ENCODE data around the gene RNF181.
A peak's percentile ranks its signal among the peaks of the same experiment; 100 is the strongest.

RNF181 gene

GRCh38 chr2:85599468-85600234, 4.1 kb downstream of the RNF181 start:
- WGBS: 90% methylated on average over 17 of the region's 17 CpGs
- Histone ChIP-seq H3K14ac (ENCODE audit: low read length in 2 of 2) (no peak overlapping the region), H3K27me3 (ENCODE audit: control insufficient read depth in 1 of 2, insufficient read depth in 1 of 2, low read length in 2 of 2) (no peaks in the 10 kb centered on the region), H3K4ac (ENCODE audit: low read depth in 1 of 2, low read length in 2 of 2) (no peak overlapping the region), H4K8ac (ENCODE audit: low read length) (no peak overlapping the region), H3K4me3 (ENCODE audit: insufficient read depth in 1 of 2, low read depth in 1 of 2, low read length in 2 of 2) (no peak overlapping the region), H3K4me1 (ENCODE audit: control insufficient read depth, insufficient read depth, low read depth, low read length) (peaks cover 34% of the 10 kb centered on the region), H3K9me3 (ENCODE audit: control insufficient read depth, low read length) (no peaks in the 10 kb centered on the region), H3K79me1 (replicated peaks; ENCODE audit: low read length, poor library complexity, severe bottlenecking) (peaks cover 37% of the 10 kb centered on the region), H3K36me3 (ENCODE audit: control insufficient read depth in 1 of 2, insufficient read depth in 2 of 2, low read depth in 1 of 2, low read length in 2 of 2) (peaks cover 42 to 43% of the 10 kb centered on the region in 2 experiments), H2BK120ac (ENCODE audit: low read depth, low read length) (no peak overlapping the region), H3K18ac (ENCODE audit: low read depth in 1 of 2, low read length in 2 of 2) (no peak overlapping the region), H2BK5ac (ENCODE audit: low read depth, low read length, poor library complexity, severe bottlenecking) (no peak overlapping the region), H4K91ac (ENCODE audit: low read length) (no peak overlapping the region), H3K23ac (ENCODE audit: low read length in 2 of 2) (no peak overlapping the region), H3K27ac (ENCODE audit: low read length, poor library complexity, severe bottlenecking) (no peak overlapping the region), H3K9ac (ENCODE audit: low read length) (no peak overlapping the region), H2BK12ac (ENCODE audit: low read length in 2 of 2) (no peak overlapping the region), H3K4me2 (ENCODE audit: low read length, poor library complexity, severe bottlenecking) (no peak overlapping the region), H2AFZ (ENCODE audit: low read depth, low read length) (no peak overlapping the region), H2AK5ac (ENCODE audit: low read length, severe bottlenecking) (no peak overlapping the region), H2BK15ac (ENCODE audit: low read depth, poor library complexity, severe bottlenecking) (no peak overlapping the region)
- no peak for DNase-seq

- H2BK5ac ChIP-seq (ENCODE audit: low read depth, low read length, poor library complexity, severe bottlenecking): no peak overlapping the region
- no peak overlapping the region for H3K18ac ChIP-seq (ENCODE audit: low read depth in 1 of 2, low read length in 2 of 2)
- H3K27me3 ChIP-seq (ENCODE audit: control insufficient read depth in 1 of 2, insufficient read depth in 1 of 2, low read length in 2 of 2): no peaks in the 10 kb centered on the region
- 95% methylated on average over 3 of the region's 3 CpGs for WGBS
- no peak overlapping the region for H2BK12ac ChIP-seq (ENCODE audit: low read length in 2 of 2)
- peaks cover 37% of the 10 kb centered on the region for H3K79me1 ChIP-seq (replicated peaks; ENCODE audit: low read length, poor library complexity, severe bottlenecking)
- H4K91ac ChIP-seq (ENCODE audit: low read length): no peak overlapping the region
- H2AFZ ChIP-seq (ENCODE audit: low read depth, low read length): no peak overlapping the region
- no peak overlapping the region for H3K23ac ChIP-seq (ENCODE audit: low read length in 2 of 2)
- peaks cover 34% of the 10 kb centered on the region for H3K4me1 ChIP-seq (ENCODE audit: control insufficient read depth, insufficient read depth, low read depth, low read length)
- no peak overlapping the region for H4K8ac ChIP-seq (ENCODE audit: low read length)
- H3K4me3 ChIP-seq (ENCODE audit: insufficient read depth in 1 of 2, low read depth in 1 of 2, low read length in 2 of 2): no peak overlapping the region
- no peak overlapping the region for H3K27ac ChIP-seq (ENCODE audit: low read length, poor library complexity, severe bottlenecking)
- H3K9ac ChIP-seq (ENCODE audit: low read length): no peak overlapping the region
- H2BK15ac ChIP-seq (ENCODE audit: low read depth, poor library complexity, severe bottlenecking): no peak overlapping the region
- peaks cover 42 to 44% of the 10 kb centered on the region in 2 experiments for H3K36me3 ChIP-seq (ENCODE audit: control insufficient read depth in 1 of 2, insufficient read depth in 2 of 2, low read depth in 1 of 2, low read length in 2 of 2)
- no peak overlapping the region for H2AK5ac ChIP-seq (ENCODE audit: low read length, severe bottlenecking)
- H3K9me3 ChIP-seq (ENCODE audit: control insufficient read depth, low read length): no peaks in the 10 kb centered on the region
- H2BK120ac ChIP-seq (ENCODE audit: low read depth, low read length): no peak overlapping the region
- no peak overlapping the region for H3K14ac ChIP-seq (ENCODE audit: low read length in 2 of 2)
- no peak for DNase-seq
- H3K4ac ChIP-seq (ENCODE audit: low read depth in 1 of 2, low read length in 2 of 2): no peak overlapping the region
- no peak overlapping the region for H3K4me2 ChIP-seq (ENCODE audit: low read length, poor library complexity, severe bottlenecking)
These were observed 4.7 kb downstream of the RNF181 start for GRCh38 chr2:85600235-85600575.

GRCh38 chr2:85600951-85601770, 5.6 kb downstream of the RNF181 start:
- peak overlapping the region in 1 of 2 experiments; percentile 15 for H3K23ac ChIP-seq (ENCODE audit: low read length in 2 of 2)
- no peak overlapping the region for H2BK120ac ChIP-seq (ENCODE audit: low read depth, low read length)
- H3K9me3 ChIP-seq (ENCODE audit: control insufficient read depth, low read length): no peaks in the 10 kb centered on the region
- peaks cover 42 to 51% of the 10 kb centered on the region in 2 experiments for H3K36me3 ChIP-seq (ENCODE audit: control insufficient read depth in 1 of 2, insufficient read depth in 2 of 2, low read depth in 1 of 2, low read length in 2 of 2)
- H2BK5ac ChIP-seq (ENCODE audit: low read depth, low read length, poor library complexity, severe bottlenecking): no peak overlapping the region
- H3K14ac ChIP-seq (ENCODE audit: low read length in 2 of 2): peak overlapping the region in 1 of 2 experiments; percentile 98
- no peak overlapping the region for H4K91ac ChIP-seq (ENCODE audit: low read length)
- DNase-seq: no peak
- no peak overlapping the region for H4K8ac ChIP-seq (ENCODE audit: low read length)
- no peak overlapping the region for H2BK12ac ChIP-seq (ENCODE audit: low read length in 2 of 2)
- WGBS: 87% methylated on average over 4 of the region's 6 CpGs
- peak overlapping the region; percentile 92 for H3K9ac ChIP-seq (ENCODE audit: low read length)
- H3K27me3 ChIP-seq (ENCODE audit: control insufficient read depth in 1 of 2, insufficient read depth in 1 of 2, low read length in 2 of 2): no peaks in the 10 kb centered on the region
- H2AK5ac ChIP-seq (ENCODE audit: low read length, severe bottlenecking): peak overlapping the region; percentile 28
- no peak overlapping the region for H2AFZ ChIP-seq (ENCODE audit: low read depth, low read length)
- peak overlapping the region in 1 of 2 experiments; percentile 89 for H3K18ac ChIP-seq (ENCODE audit: low read depth in 1 of 2, low read length in 2 of 2)
- no peak overlapping the region for H3K27ac ChIP-seq (ENCODE audit: low read length, poor library complexity, severe bottlenecking)
- peak overlapping the region; percentile 9 to 32 for H3K4ac ChIP-seq (ENCODE audit: low read depth in 1 of 2, low read length in 2 of 2)
- H3K4me3 ChIP-seq (ENCODE audit: insufficient read depth in 1 of 2, low read depth in 1 of 2, low read length in 2 of 2): peak overlapping the region in 1 of 2 experiments; percentile 99
- no peak overlapping the region for H3K4me2 ChIP-seq (ENCODE audit: low read length, poor library complexity, severe bottlenecking)
- H3K79me1 ChIP-seq (replicated peaks; ENCODE audit: low read length, poor library complexity, severe bottlenecking): peaks cover 37% of the 10 kb centered on the region
- no peak overlapping the region for H2BK15ac ChIP-seq (ENCODE audit: low read depth, poor library complexity, severe bottlenecking)
- H3K4me1 ChIP-seq (ENCODE audit: control insufficient read depth, insufficient read depth, low read depth, low read length): peaks cover 38% of the 10 kb centered on the region
